Mammary epithelial cell (primary cell): ENCODE data around the gene PADI6.

Source experiments
- EZH2 ChIP-seq: IDR thresholded peaks from 2 replicates; pipeline ENCODE4 v1.6.1; 2012; ENCODE audit warnings: low read length, inconsistent platforms, borderline replicate concordance
- TF ChIP-seq, protein P1 (sequence below), 2 donors: IDR thresholded peaks in 1 of 2; conservative IDR thresholded peaks in 1 of 2; 2 replicates each; pipeline ENCODE4 v1.5.1; 2011 to 2012; ENCODE audit warnings: inconsistent platforms in 2 of 2, low read length in 2 of 2, mild to moderate bottlenecking in 2 of 2, control low read depth in 1 of 2, low read depth in 1 of 2; ENCODE audit not compliant: insufficient read depth in 1 of 2; ENCODE audit errors: extremely low read depth in 1 of 2

DNA sequence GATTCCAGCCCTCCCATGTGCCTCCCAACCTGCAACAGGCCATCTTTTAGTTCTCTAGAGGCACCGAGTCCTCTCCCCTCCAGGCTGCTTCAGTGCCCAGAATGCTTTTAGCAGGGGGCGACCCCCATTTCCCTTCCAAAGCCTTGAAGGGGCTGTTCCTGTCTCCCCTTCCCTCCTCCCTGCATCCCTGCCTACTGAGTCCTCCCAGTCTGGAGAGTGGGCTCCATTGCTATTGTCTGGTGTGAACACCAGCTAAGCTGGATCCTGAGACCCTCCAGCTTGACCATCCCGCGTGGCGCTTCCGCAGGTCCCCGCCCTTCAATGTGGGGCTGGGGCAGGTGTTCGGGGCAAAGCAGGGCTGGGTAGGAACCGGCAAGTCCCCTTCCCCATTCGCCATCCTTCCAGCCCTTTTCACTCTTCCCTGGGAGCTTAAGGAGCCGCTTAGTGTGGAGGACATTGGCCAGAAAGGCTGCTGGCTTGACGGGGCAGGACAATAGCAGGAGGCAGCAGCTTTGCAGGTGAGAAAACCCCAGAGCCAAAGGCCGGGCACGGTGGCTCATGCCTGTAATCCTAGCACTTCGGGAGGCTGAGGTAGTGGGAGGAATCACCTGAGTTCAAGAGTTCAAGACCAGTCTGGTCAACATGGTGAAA is 32.2 kb downstream of the PADI6 start:
- TF ChIP-seq, protein P1, sequence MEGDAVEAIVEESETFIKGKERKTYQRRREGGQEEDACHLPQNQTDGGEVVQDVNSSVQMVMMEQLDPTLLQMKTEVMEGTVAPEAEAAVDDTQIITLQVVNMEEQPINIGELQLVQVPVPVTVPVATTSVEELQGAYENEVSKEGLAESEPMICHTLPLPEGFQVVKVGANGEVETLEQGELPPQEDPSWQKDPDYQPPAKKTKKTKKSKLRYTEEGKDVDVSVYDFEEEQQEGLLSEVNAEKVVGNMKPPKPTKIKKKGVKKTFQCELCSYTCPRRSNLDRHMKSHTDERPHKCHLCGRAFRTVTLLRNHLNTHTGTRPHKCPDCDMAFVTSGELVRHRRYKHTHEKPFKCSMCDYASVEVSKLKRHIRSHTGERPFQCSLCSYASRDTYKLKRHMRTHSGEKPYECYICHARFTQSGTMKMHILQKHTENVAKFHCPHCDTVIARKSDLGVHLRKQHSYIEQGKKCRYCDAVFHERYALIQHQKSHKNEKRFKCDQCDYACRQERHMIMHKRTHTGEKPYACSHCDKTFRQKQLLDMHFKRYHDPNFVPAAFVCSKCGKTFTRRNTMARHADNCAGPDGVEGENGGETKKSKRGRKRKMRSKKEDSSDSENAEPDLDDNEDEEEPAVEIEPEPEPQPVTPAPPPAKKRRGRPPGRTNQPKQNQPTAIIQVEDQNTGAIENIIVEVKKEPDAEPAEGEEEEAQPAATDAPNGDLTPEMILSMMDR (conservative IDR thresholded peaks at IDR 0.05 in 1 of 2, IDR thresholded peaks at IDR 0.05 in 1 of 2; ENCODE audit: extremely low read depth in 1 of 2, insufficient read depth in 1 of 2, low read depth in 1 of 2, low read length in 2 of 2) = no peak
- TF ChIP-seq EZH2 = no peak
